HEK293T (cell line): ENCODE results near the gene INO80B.

ENCODE experiments used
- BHLHE40 ChIP-seq: fragments of 450-650 bp; IDR thresholded peaks from 2 replicates; pipeline ENCODE4 v1.6.1; 2016; ENCODE audit warnings: mild to moderate bottlenecking, moderate library complexity, borderline replicate concordance
- CTBP1 ChIP-seq: fragments of 450-650 bp; IDR thresholded peaks from 2 replicates; pipeline ENCODE4 v1.6.1; 2016; ENCODE audit warnings: borderline replicate concordance
- FOXK2 ChIP-seq: fragments of 450-650 bp; IDR thresholded peaks from 2 replicates; pipeline ENCODE4 v1.6.1; 2016; ENCODE audit warnings: mild to moderate bottlenecking
- FOXM1 ChIP-seq: fragments of 450-650 bp; IDR thresholded peaks from 2 replicates; pipeline ENCODE4 v1.6.1; 2017; ENCODE audit warnings: mild to moderate bottlenecking, borderline replicate concordance

DNA sequence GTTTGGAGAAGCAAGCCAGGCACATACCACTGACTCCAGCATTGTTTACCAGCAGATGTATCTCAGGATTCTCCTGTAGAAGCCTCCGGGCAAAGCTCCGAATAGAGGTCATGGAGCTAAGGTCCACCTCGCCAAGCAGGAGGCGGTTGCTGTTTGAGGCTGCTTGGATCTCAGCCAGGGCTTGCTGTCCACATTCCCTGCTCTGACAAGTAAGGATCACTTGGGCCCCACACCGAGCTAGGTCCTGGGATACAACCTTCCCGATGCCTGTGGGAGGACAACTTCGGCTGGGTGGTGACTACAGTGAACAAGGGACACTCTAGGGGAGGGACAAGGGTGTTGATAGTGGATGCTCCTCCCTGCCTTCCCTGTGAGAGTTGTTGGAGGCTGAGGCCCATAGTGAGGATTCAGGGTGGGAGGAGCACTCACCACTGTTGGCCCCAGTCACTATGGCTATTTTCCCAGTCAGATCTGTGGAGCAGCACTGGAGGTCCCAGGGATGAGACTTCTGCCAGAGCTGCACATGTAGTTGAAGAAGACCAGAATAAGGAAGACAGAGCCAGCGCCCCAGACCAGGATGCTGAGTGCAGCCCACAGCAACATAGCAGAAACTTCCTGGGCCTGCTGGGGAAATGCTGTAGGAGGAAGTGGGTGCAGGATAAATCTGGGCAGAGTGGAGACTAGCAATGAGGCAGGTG, 41.7 kb upstream of the INO80B start:
- TF ChIP-seq CTBP1: no peak
- no peak for TF ChIP-seq FOXK2
- TF ChIP-seq BHLHE40: no peak
- no peak for TF ChIP-seq FOXM1
